Measurements from ENCODE around the gene MED15.
A peak's percentile ranks its signal among the peaks of the same experiment; 100 is the strongest.

MED15 gene

GRCh38 chr22:20554824-20555223, 47.4 kb downstream of the MED15 start:
- no peak for DNase-seq

- DNase-seq = no peak
Observed at GRCh38 chr22:20558534-20558933, 51.1 kb downstream of the MED15 start.

- DNase-seq = no peak
Observed at GRCh38 chr22:20559174-20559760, 51.9 kb downstream of the MED15 start.

GRCh38 chr22:20560716-20561115, 53.3 kb downstream of the MED15 start:
- no peak for DNase-seq

- no peak for DNase-seq
Observed at GRCh38 chr22:20561882-20562281, 54.5 kb downstream of the MED15 start.

GRCh38 chr22:20562607-20563465, 55.4 kb downstream of the MED15 start:
- DNase-seq = no peak

GRCh38 chr22:20563466-20563906, 56.1 kb downstream of the MED15 start:
- no peak for DNase-seq

- no peak for DNase-seq
Observed at GRCh38 chr22:20563941-20564371, 56.5 kb downstream of the MED15 start.

- no peak for DNase-seq
Observed at GRCh38 chr22:20565079-20565734, 57.8 kb downstream of the MED15 start.

GRCh38 chr22:20565761-20566160, 58.4 kb downstream of the MED15 start:
- DNase-seq = no peak

- peak; percentile 60 to 63 for DNase-seq
Observed at GRCh38 chr22:20566420-20567260, 59.2 kb downstream of the MED15 start.

- DNase-seq = no peak
Observed at GRCh38 chr22:20567371-20567847, 60.0 kb downstream of the MED15 start.

- no peak for DNase-seq
Observed at GRCh38 chr22:20567993-20568417, 60.6 kb downstream of the MED15 start.

GRCh38 chr22:20568502-20569058, 61.2 kb downstream of the MED15 start:
- no peak for DNase-seq

GRCh38 chr22:20569059-20570058, 61.9 kb downstream of the MED15 start:
- DNase-seq = peak; percentile 58 to 63

GRCh38 chr22:20571078-20571503, 63.7 kb downstream of the MED15 start:
- DNase-seq = no peak

- DNase-seq = peak; percentile 66 to 70
Observed at GRCh38 chr22:20571531-20572007, 64.2 kb downstream of the MED15 start.

GRCh38 chr22:20572132-20572802, 64.9 kb downstream of the MED15 start:
- DNase-seq = no peak

GRCh38 chr22:20573176-20573832, 65.9 kb downstream of the MED15 start:
- no peak for DNase-seq
